ENCODE measurements around the gene NEU2. TPM values are rescaled to one million over a fixed set of nuclear protein-coding genes. Genes with fewer than 3 reads are reported as not detected.

Gene NEU2
- total and polyA plus RNA-seq, 2 of the 4 experiments (the other 2 are of a cell fraction): not detected

GRCh38 chr2:233080836-233081229, 48.4 kb downstream of the NEU2 start:
- H3K4me2 ChIP-seq (ENCODE audit: low read depth, low read length): no peak overlapping the region
- no peak overlapping the region for H3K4ac ChIP-seq (ENCODE audit: low read depth, low read length)
- no peak overlapping the region for H2BK20ac ChIP-seq (ENCODE audit: low read depth, low read length)
- intact Hi-C loops (cut with micrococcal nuclease) (no loop called here), in situ Hi-C loops (cut with MboI; ENCODE audit: low sequenced_read_pairs) (no loop called here), dilution Hi-C loops (cut with HindIII; ENCODE audit: low sequenced_read_pairs, unreplicated experiment) (no loop called here)
- no peaks in the 10 kb centered on the region for H3K4me1 ChIP-seq (ENCODE audit: control insufficient read depth, insufficient read depth, low read length)
- no peak overlapping the region for H3K18ac ChIP-seq (ENCODE audit: low read depth, low read length)
- no peak overlapping the region for H2AFZ ChIP-seq (replicated peaks; ENCODE audit: low read length, poor library complexity)
- no peak overlapping the region for H4K8ac ChIP-seq (ENCODE audit: low read depth in 2 of 2, low read length in 2 of 2)
- no peaks in the 10 kb centered on the region for H3K79me1 ChIP-seq (ENCODE audit: low read depth in 1 of 2, low read length in 2 of 2)
- H4K91ac ChIP-seq (ENCODE audit: insufficient read depth, low read depth, low read length): no peak overlapping the region
- no peak overlapping the region for H3K4me3 ChIP-seq (ENCODE audit: insufficient read depth, low read depth, low read length)
- CTCF ChIA-PET: no interaction called here
- H3K14ac ChIP-seq (replicated peaks; ENCODE audit: low read depth, low read length): no peak overlapping the region
- ATAC-seq (ENCODE audit: low read depth): no peak
- TF ChIP-seq RFX5 (IDR thresholded peaks at IDR 0.05; ENCODE audit: low read depth, low read length): no peak
- TF ChIP-seq USF2 (IDR thresholded peaks at IDR 0.05; ENCODE audit: low read depth, low read length): no peak
- TF ChIP-seq, protein P1, sequence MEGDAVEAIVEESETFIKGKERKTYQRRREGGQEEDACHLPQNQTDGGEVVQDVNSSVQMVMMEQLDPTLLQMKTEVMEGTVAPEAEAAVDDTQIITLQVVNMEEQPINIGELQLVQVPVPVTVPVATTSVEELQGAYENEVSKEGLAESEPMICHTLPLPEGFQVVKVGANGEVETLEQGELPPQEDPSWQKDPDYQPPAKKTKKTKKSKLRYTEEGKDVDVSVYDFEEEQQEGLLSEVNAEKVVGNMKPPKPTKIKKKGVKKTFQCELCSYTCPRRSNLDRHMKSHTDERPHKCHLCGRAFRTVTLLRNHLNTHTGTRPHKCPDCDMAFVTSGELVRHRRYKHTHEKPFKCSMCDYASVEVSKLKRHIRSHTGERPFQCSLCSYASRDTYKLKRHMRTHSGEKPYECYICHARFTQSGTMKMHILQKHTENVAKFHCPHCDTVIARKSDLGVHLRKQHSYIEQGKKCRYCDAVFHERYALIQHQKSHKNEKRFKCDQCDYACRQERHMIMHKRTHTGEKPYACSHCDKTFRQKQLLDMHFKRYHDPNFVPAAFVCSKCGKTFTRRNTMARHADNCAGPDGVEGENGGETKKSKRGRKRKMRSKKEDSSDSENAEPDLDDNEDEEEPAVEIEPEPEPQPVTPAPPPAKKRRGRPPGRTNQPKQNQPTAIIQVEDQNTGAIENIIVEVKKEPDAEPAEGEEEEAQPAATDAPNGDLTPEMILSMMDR (conservative IDR thresholded peaks at IDR 0.05; ENCODE audit: low read depth, low read length): no peak
- POLR2A ChIA-PET (ENCODE audit: unreplicated experiment): no interaction called here
- H3K23ac ChIP-seq (ENCODE audit: low read depth, low read length): no peak overlapping the region
- H2AK5ac ChIP-seq (ENCODE audit: low read depth, low read length): no peak overlapping the region
- no peak for DNase-seq
- no peak overlapping the region for H2BK15ac ChIP-seq (ENCODE audit: low read depth, low read length)
- WGBS, 2 experiments (ENCODE audit: extremely low coverage in 2 of 2, insufficient read length in 1 of 2): 79% methylated on average over 4 of the region's 11 CpGs; no CpG with 5 or more reads in 1 of the 2 experiments
- no peaks in the 10 kb centered on the region for H4K20me1 ChIP-seq (ENCODE audit: insufficient read depth, low read length)
- no peak overlapping the region for H2BK120ac ChIP-seq (ENCODE audit: low read depth, low read length)
- no peaks in the 10 kb centered on the region for H3K9me1 ChIP-seq (ENCODE audit: insufficient read depth, low read length)
- no peaks in the 10 kb centered on the region for H3K36me3 ChIP-seq (ENCODE audit: control insufficient read depth, insufficient read depth, low read length)
- no peaks in the 10 kb centered on the region for H3K9me3 ChIP-seq (ENCODE audit: control insufficient read depth, insufficient read depth, low read length)
- no TSS peak for BruUV-seq (replicated peaks)
- no peak overlapping the region for H2BK5ac ChIP-seq (ENCODE audit: low read depth, low read length, poor library complexity, severe bottlenecking)
- no peak overlapping the region for H3K9ac ChIP-seq (ENCODE audit: low read depth, low read length)
- no peak overlapping the region for H2AK9ac ChIP-seq (replicated peaks; ENCODE audit: low read depth, low read length, poor library complexity)
- no peak overlapping the region for H4K5ac ChIP-seq (ENCODE audit: low read depth, low read length)
- peaks cover 11% of the 10 kb centered on the region for H3K27me3 ChIP-seq (ENCODE audit: control insufficient read depth, insufficient read depth, low read length)
- H3K27ac ChIP-seq (ENCODE audit: insufficient read depth, low read length): no peak overlapping the region
- no peak overlapping the region for H3K56ac ChIP-seq (ENCODE audit: extremely low read depth, insufficient read depth, low read length)

Measured in IMR-90 (cell line).